ENCODE data around the gene MPZL3.

- TF ChIP-seq JUND (IDR thresholded peaks at IDR 0.05) (no peak), CTCF (IDR thresholded peaks at IDR 0.05; ENCODE audit: low read depth, low read length, missing input control) (no peak)
- TF ChIP-seq, protein P1, sequence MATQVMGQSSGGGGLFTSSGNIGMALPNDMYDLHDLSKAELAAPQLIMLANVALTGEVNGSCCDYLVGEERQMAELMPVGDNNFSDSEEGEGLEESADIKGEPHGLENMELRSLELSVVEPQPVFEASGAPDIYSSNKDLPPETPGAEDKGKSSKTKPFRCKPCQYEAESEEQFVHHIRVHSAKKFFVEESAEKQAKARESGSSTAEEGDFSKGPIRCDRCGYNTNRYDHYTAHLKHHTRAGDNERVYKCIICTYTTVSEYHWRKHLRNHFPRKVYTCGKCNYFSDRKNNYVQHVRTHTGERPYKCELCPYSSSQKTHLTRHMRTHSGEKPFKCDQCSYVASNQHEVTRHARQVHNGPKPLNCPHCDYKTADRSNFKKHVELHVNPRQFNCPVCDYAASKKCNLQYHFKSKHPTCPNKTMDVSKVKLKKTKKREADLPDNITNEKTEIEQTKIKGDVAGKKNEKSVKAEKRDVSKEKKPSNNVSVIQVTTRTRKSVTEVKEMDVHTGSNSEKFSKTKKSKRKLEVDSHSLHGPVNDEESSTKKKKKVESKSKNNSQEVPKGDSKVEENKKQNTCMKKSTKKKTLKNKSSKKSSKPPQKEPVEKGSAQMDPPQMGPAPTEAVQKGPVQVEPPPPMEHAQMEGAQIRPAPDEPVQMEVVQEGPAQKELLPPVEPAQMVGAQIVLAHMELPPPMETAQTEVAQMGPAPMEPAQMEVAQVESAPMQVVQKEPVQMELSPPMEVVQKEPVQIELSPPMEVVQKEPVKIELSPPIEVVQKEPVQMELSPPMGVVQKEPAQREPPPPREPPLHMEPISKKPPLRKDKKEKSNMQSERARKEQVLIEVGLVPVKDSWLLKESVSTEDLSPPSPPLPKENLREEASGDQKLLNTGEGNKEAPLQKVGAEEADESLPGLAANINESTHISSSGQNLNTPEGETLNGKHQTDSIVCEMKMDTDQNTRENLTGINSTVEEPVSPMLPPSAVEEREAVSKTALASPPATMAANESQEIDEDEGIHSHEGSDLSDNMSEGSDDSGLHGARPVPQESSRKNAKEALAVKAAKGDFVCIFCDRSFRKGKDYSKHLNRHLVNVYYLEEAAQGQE (IDR thresholded peaks at IDR 0.05), result no peak
Measured at GRCh38 chr11:118216621-118217481, 35.3 kb downstream of the MPZL3 start.

Data from liver (tissue), 3 donors.